Measurements from ENCODE around the gene CBARP.

DNA sequence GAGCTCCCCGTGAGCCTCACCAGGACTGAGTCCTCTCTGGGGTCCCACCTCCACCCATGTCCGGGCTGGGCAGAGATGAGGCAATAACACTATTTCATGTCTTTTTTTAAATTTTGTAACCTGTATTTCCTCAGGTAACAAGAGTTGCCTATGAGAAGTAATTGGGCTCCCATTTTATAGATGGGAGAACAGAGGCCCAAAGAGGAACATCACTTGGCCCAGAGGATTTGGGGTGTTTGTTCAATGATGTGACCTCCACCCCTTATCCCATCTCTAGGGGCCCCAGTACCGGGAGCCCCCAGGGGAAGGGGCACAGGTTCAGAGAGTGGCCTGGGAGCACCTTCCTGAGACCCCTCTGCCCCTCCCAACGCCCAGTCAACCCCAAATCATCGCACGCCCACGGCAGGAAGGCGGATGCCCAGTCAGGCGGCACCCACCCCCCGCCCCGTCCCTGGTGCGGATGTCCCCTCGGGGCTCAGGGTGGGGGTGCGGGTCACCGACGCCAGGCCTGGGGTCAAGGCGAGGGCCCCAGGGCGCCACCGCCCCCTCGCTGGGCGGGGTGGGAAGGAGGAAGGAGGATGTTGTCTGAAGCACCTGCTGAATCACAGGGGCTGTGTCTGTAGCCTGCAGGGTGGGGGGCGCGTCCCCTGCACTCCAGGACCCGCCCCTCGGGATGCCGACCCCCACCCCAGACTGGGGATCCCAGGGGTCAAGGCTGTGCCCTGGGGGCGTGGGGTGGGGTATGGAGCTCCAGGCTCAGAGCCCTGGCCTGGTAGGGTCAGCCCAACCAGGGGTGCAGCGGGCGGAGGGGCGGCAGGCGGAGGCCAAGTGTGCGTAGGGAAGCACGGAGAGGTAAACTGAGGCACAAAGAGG is 22.3 kb upstream of the CBARP start:
- TF ChIP-seq, protein P1, sequence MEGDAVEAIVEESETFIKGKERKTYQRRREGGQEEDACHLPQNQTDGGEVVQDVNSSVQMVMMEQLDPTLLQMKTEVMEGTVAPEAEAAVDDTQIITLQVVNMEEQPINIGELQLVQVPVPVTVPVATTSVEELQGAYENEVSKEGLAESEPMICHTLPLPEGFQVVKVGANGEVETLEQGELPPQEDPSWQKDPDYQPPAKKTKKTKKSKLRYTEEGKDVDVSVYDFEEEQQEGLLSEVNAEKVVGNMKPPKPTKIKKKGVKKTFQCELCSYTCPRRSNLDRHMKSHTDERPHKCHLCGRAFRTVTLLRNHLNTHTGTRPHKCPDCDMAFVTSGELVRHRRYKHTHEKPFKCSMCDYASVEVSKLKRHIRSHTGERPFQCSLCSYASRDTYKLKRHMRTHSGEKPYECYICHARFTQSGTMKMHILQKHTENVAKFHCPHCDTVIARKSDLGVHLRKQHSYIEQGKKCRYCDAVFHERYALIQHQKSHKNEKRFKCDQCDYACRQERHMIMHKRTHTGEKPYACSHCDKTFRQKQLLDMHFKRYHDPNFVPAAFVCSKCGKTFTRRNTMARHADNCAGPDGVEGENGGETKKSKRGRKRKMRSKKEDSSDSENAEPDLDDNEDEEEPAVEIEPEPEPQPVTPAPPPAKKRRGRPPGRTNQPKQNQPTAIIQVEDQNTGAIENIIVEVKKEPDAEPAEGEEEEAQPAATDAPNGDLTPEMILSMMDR (IDR thresholded peaks at IDR 0.05; ENCODE audit: extremely low read depth in 1 of 2, insufficient read depth in 1 of 2, low read depth in 1 of 2, low read length in 2 of 2) = no peak
- TF ChIP-seq EZH2 (IDR thresholded peaks at IDR 0.05; ENCODE audit: borderline replicate concordance, low read depth, low read length, severe bottlenecking) (no peak), FOS (IDR thresholded peaks at IDR 0.05; ENCODE audit: borderline replicate concordance, insufficient read depth, low read length) (no peak), POLR2A (IDR thresholded peaks at IDR 0.05; ENCODE audit: low read depth, low read length) (no peak), MAX (IDR thresholded peaks at IDR 0.05; ENCODE audit: insufficient read depth, insufficient read length) (no peak)
